Activated CD8-positive, alpha-beta T cell treated with anti-CD3 and anti-CD28 coated beads, Interleukin-2, amount 10 ng/mL, durations not matched to agents 7 days and 5 days (primary cell): ENCODE results near the gene CCHCR1. TPM values are rescaled to one million over a fixed set of nuclear protein-coding genes. Genes with fewer than 3 reads are reported as not detected.

Source experiments
- ATAC-seq: fragments of 150-1000 bp; cut with Tn5 transposase; one replicate; pipeline ENCODE4 v1.10.0; 2021; ENCODE audit warnings: moderate library complexity
- CTCF ChIA-PET: fragments of 350-600 bp; sonication (Branson Sonifier 250); formaldehyde crosslinking; loops from one replicate; lab custom pipeline; 2021; ENCODE audit warnings: antibody characterized with exemption; lab: Charles Lee
- POLR2A ChIA-PET: fragments of 350-600 bp; sonication (Branson Sonifier 250); formaldehyde crosslinking; loops from one replicate; lab custom pipeline; 2021; ENCODE audit warnings: antibody characterized with exemption; lab: Charles Lee
- DNase-seq: peaks from one replicate; pipeline ENCODE4 v3.0.0-alpha.2; 2020
- H3K27ac Mint-ChIP-seq: one replicate; pipeline ENCODE4 v1.8.0; 2021; ENCODE audit warnings: mild to moderate bottlenecking, mixed read lengths
- H3K27me3 Mint-ChIP-seq: one replicate; pipeline ENCODE4 v1.8.0; 2021; ENCODE audit warnings: low read depth, mixed read lengths
- H3K36me3 Mint-ChIP-seq: one replicate; pipeline ENCODE4 v1.8.0; 2021; ENCODE audit warnings: low read depth, mixed read lengths
- H3K4me1 Mint-ChIP-seq: one replicate; pipeline ENCODE4 v1.8.0; 2021; ENCODE audit warnings: low read depth, mixed read lengths
- H3K4me3 Mint-ChIP-seq: one replicate; pipeline ENCODE4 v1.8.0; 2021; ENCODE audit warnings: mild to moderate bottlenecking, mixed read lengths
- H3K9me3 Mint-ChIP-seq: one replicate; pipeline ENCODE4 v1.8.0; 2022; ENCODE audit warnings: mixed read lengths; ENCODE audit not compliant: insufficient read depth
- total RNA-seq, 2 experiments: library from RNA; stranded (reverse); gene quantifications; one replicate each; pipeline ENCODE4 v1.2.3, GENCODE V29; 2021

Gene CCHCR1
- total RNA-seq, 2 experiments from 2014 or later, result 36.5 to 41.9 TPM

DNA sequence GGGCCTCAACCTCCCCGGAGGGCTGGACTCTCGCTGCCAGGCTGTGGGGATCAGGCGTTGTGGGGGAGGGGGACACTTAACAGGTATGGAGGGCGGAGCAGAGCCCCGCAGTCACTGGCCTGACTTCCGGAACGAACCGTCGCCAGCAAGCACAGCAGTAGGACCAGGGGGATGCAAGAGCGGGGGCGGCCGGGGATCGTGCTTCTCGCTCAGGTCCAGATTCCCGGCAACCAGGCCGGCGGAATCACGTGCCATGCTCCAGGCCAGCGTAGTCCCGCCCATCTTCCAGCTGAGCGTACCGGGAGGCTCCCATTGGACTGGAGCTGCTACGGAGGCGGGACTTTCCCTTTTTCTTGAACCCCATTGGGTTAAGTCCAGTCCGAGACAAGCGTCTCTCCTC lies 22.9 kb upstream of the CCHCR1 start:
- CTCF ChIA-PET, result interaction anchor here (0.6 kb wide), 1 partner anchor 77 kb away, joined by 5 read pairs; no protein-coding TSS in a partner anchor
- Mint-ChIP-seq H3K4me1 (peaks cover 20% of the 10 kb centered on the region), H3K27ac (peak overlapping the region; percentile 70), H3K9me3 (no peaks in the 10 kb centered on the region), H3K27me3 (no peaks in the 10 kb centered on the region), H3K4me3 (peak overlapping the region; percentile 74), H3K36me3 (no peaks in the 10 kb centered on the region)
- POLR2A ChIA-PET, result no interaction called here
- DNase-seq, result peak; percentile 66
- ATAC-seq, result peak; percentile 89

DNA sequence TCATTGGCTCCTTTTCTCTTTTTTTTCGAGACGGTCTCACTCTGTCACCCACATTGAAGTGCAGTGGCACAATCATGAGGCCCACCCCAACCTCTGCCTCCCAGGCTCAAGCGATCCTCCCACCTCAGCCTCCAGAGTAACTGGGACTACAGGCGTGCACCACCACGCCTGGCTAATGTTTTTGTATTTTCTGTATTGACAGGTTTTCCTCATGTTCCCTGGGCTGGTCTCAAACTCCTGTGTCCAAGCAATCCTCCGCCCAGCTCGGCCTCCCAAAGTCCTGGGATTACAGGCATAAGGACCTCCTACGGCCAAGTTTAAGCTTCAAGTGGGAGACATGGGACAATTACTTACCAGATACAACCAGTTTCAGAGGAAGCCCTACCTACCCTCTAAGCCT lies 22.3 kb upstream of the CCHCR1 start:
- no peaks in the 10 kb centered on the region for H3K36me3 Mint-ChIP-seq
- H3K27me3 Mint-ChIP-seq, result no peaks in the 10 kb centered on the region
- DNase-seq (no peak), ATAC-seq (no peak)
- no peaks in the 10 kb centered on the region for H3K9me3 Mint-ChIP-seq
- H3K4me3 Mint-ChIP-seq, result peak overlapping the region; percentile 74
- ChIA-PET CTCF (no interaction called here), POLR2A (no interaction called here)
- no peak overlapping the region for H3K27ac Mint-ChIP-seq
- peaks cover 23% of the 10 kb centered on the region for H3K4me1 Mint-ChIP-seq

DNA sequence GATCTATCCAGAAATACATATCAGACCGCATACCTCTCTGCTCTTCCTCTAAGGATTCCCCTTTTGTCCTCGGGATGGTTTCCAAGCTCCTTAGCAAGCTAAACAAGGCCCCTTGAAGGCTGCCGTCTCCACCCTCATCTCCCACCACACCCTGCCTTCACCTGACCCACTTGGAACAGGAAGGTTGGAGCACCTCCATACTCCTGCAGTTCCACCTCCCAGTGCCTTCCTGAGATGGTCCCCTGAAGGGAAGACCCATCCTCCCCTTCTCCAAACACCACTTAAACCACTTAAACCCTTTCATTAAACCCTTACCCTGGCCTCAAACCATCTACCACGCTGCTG lies 21.4 kb upstream of the CCHCR1 start:
- no peak for ATAC-seq
- H3K36me3 Mint-ChIP-seq, result no peaks in the 10 kb centered on the region
- no peak for DNase-seq
- no peaks in the 10 kb centered on the region for H3K9me3 Mint-ChIP-seq
- H3K4me3 Mint-ChIP-seq, result no peak overlapping the region
- no peak overlapping the region for H3K27ac Mint-ChIP-seq
- H3K4me1 Mint-ChIP-seq, result peaks cover 23% of the 10 kb centered on the region
- CTCF ChIA-PET, result no interaction called here
- H3K27me3 Mint-ChIP-seq, result no peaks in the 10 kb centered on the region
- POLR2A ChIA-PET, result no interaction called here

DNA sequence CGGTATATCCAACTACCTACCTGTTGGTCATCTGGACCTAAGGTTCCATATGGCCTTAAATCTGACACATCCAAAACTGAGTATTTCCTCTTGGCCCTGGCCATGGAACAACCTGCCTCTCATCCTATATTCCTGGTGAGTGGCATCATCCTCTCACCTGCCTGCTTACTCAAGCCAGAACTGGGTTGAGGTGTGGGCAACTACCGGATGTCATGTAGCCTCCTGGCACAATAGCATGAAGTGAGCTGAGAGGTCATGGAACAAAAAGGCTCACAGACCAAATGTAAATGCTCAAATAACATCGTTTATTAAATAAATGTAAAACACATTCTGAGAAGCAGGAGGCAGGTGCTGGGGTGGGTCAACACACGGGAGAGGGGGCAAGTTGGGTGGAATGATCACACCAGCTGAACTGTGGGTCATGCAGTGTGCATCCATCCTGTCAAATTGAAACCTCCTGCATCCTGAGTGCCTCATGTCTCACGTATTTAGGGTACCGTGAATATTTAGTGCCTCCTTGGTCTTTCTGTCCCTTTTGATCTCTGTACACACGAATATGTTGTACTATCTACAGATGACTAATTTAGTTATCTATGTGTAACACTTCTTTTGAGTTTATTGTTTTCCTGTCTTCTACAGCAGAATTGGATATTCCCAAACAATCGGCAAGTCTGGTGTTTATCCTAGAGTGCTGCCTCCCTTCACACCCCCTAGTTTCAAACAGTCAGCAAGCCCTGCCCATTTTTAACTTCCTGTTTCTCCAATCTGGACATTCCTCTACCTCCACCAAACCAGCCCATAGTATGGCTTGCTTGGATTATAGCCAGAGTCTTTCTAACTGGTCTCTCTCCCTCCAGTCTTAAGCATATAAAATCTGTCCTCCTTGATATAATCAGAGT lies 20.8 kb upstream of the CCHCR1 start:
- POLR2A ChIA-PET, result interaction anchor here (0.8 kb wide), 1 partner anchor 18 kb away, joined by 3 read pairs; no protein-coding TSS in a partner anchor
- Mint-ChIP-seq H3K4me3 (no peak overlapping the region), H3K36me3 (no peaks in the 10 kb centered on the region), H3K27me3 (no peaks in the 10 kb centered on the region), H3K27ac (no peak overlapping the region), H3K9me3 (no peaks in the 10 kb centered on the region), H3K4me1 (peaks cover 23% of the 10 kb centered on the region)
- ATAC-seq (no peak), DNase-seq (no peak)
- CTCF ChIA-PET, result no interaction called here

DNA sequence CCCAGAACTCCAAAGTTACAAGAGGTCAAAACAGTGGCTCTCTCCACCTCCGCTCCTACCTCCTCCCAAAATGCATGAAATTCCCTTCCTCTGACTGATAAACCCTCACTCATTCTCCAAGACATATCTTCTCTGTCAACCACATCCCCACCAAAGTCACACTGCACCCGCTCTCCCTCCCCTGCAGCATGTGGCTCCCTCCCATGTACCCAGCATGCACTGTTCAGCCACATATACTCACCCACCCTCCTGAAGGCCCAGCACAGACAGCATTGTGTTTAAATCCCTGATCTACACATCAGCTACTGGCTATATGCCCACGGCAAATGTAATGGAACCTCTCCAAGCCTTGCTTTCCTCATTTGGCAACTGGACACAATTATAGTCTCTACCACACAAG lies 18.4 kb upstream of the CCHCR1 start:
- ChIA-PET CTCF (interaction anchor here (1.0 to 1.5 kb wide), 2 partner anchors 31 to 96 kb away, joined by 3 read pairs; no protein-coding TSS in a partner anchor), POLR2A (interaction anchor here (1.7 kb wide), 1 partner anchor 17 kb away, joined by 7 read pairs; the partner anchor contains the start of gene TCF19)
- no peaks in the 10 kb centered on the region for H3K9me3 Mint-ChIP-seq
- peak overlapping the region; percentile 44 for H3K27ac Mint-ChIP-seq
- ATAC-seq (peak; percentile 63), DNase-seq (peak; percentile 49)
- H3K4me1 Mint-ChIP-seq, result peaks cover 23% of the 10 kb centered on the region
- H3K36me3 Mint-ChIP-seq, result no peaks in the 10 kb centered on the region
- no peak overlapping the region for H3K4me3 Mint-ChIP-seq
- H3K27me3 Mint-ChIP-seq, result no peaks in the 10 kb centered on the region

DNA sequence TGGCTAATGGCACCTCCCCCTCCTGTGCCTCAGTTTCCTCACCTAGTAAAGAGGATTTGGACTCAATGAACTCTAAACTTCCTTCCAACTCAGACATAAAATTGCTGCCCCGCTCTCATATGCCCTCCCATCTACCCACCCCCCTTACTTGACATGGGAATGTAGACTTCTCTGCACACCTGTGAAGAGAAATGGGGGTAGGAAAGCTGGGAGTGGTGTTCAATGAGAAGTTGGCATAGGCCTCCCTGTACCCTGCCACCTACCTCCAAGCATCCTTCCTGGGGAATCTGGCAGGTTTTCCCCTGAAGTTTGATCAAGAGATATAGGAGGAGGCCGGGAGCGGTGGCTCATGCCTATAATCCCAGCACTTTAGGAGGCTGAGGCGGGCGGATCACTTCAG lies 16.8 kb upstream of the CCHCR1 start:
- ATAC-seq, result no peak
- CTCF ChIA-PET, result interaction anchor here (0.7 to 1.7 kb wide), 2 partner anchors 12 to 192 kb away, joined by 3 to 7 read pairs; no protein-coding TSS in a partner anchor
- no peak overlapping the region for H3K27ac Mint-ChIP-seq
- POLR2A ChIA-PET, result interaction anchor here (1.0 kb wide), 1 partner anchor 9 kb away, joined by 3 read pairs; no protein-coding TSS in a partner anchor
- H3K36me3 Mint-ChIP-seq, result no peaks in the 10 kb centered on the region
- H3K27me3 Mint-ChIP-seq, result no peaks in the 10 kb centered on the region
- no peak overlapping the region for H3K4me3 Mint-ChIP-seq
- peaks cover 23% of the 10 kb centered on the region for H3K4me1 Mint-ChIP-seq
- no peaks in the 10 kb centered on the region for H3K9me3 Mint-ChIP-seq
- DNase-seq, result no peak

DNA sequence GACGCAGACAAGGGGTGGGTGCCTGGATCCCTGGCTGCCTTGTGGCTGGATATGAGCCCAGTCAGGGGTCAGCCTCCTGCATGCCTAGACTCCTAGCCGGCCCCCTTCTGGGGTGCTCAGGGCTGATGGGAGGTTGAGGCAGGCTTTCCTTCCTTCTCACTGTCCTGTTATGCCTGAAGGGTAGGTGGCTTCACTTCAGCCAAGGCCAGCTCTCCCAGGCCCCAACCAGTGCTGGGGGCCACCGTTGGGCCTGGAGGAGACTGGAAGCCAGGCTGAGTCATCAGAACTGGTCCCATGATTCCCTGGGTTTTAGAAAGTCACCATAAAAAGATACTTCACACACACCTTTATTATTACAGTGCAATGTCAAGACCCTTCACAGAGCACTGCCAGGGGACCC lies 15.8 kb upstream of the CCHCR1 start:
- CTCF ChIA-PET, result no interaction called here
- Mint-ChIP-seq H3K9me3 (no peaks in the 10 kb centered on the region), H3K36me3 (no peaks in the 10 kb centered on the region), H3K27ac (no peak overlapping the region), H3K4me1 (peaks cover 14% of the 10 kb centered on the region), H3K27me3 (no peaks in the 10 kb centered on the region), H3K4me3 (no peak overlapping the region)
- DNase-seq (no peak), ATAC-seq (no peak)
- POLR2A ChIA-PET, result no interaction called here

DNA sequence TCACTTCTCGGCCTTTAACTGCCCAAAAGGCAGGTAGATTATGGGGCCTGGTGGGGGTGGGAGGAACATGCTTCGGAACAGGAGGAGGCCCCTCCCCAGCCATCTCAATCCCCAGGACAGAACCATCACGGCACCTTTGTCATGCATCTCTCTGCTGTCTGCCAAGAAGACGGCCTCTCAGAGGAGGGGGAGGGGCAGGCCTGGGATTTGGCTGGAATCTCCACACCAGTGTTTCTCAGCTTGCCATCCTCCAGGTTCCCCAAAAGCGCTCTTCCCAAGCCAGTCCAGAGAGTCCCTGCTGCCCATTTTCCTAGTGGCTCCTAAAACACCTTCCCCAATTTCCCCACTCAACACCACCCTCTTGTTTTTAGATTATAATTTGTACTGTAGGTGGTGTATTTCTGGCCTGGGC lies 15.4 kb upstream of the CCHCR1 start:
- DNase-seq (no peak), ATAC-seq (no peak)
- no peak overlapping the region for H3K4me3 Mint-ChIP-seq
- POLR2A ChIA-PET, result no interaction called here
- peaks cover 12% of the 10 kb centered on the region for H3K4me1 Mint-ChIP-seq
- CTCF ChIA-PET, result no interaction called here
- H3K9me3 Mint-ChIP-seq, result no peaks in the 10 kb centered on the region
- H3K36me3 Mint-ChIP-seq, result no peaks in the 10 kb centered on the region
- H3K27me3 Mint-ChIP-seq, result no peaks in the 10 kb centered on the region
- H3K27ac Mint-ChIP-seq, result no peak overlapping the region

DNA sequence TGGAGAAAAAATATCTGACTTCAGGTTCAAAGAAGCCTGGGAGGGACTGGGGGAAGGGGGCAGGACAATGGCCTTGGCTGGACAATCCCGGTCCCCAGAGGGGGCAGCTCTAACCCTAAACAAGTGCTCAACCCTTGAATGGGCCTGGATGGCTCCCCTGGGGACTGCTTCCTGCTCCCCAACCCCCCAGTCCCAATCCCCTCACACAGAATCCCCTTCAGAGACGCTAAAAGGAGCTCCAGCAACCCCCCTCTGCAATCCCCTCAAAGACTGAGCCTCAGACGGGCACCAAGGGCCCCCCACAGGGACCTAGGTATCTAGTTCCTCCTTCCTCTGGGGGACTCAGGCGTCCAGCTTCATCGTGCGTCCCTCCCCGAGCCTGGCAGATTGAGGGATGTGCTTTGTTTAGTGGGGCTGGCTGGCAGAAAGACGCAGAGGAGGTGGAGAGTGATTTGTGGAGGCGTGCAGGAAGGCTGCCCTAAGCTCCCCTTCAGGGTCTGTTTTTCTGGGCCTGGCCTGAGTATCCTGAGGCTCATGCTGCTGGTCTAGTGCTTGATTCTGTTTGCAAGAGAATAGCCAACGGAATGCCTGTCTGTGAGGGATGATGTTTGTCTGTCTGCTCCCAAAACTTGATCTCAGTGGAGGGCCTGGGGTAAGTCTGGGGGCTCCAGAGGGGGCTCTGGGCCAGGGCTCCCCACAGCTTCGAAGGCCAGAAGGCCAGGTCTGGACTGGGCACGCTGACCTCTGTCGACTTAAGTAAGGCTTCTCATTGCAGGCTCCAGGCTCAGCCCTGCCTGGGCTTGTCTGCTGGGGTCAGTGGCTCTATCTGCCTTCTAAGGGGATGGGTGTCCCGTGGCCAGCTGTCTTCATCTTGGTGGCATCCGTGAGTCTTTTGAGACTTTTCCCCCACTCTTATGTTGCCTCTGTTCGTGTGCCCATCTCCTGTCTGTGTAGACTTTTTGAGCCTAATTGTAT lies 14.6 kb upstream of the CCHCR1 start:
- no peak for ATAC-seq
- no peaks in the 10 kb centered on the region for H3K36me3 Mint-ChIP-seq
- ChIA-PET POLR2A (no interaction called here), CTCF (no interaction called here)
- H3K4me1 Mint-ChIP-seq, result peaks cover 12% of the 10 kb centered on the region
- DNase-seq, result no peak
- peak overlapping the region; percentile 37 for H3K27ac Mint-ChIP-seq
- H3K27me3 Mint-ChIP-seq, result no peaks in the 10 kb centered on the region
- no peaks in the 10 kb centered on the region for H3K9me3 Mint-ChIP-seq
- H3K4me3 Mint-ChIP-seq, result no peak overlapping the region

DNA sequence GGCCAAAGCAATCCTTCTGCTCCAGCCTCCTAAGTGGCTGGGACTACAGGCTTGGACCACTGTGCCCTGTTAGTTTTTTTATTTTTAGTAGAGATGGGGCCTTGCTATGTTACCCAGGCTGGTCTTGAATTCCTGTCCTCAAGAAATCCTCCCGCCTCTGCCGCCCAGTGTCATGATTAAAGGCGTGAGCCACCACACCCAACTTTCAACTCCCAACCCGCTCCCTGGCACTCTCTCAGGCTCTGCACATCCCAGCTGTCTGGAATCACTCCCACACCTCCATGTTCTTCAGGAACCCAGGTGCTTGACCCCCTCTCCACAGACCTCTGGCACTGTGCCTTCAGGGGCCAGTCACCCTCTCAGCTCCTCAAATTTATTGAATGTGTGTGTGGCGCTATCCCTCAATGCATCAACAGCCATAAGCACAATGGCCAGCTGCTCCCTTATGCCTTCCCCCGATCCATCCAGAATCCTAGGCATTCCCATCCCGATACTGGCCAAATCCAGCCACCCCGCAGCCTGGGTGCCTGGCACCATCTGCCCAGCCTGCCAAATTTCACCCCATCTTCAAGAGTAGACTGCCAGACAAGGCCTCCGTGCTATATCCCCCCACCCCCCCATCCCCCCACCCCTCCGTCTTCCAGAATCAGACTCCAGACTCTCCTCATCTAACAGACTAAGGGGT lies 13.5 kb upstream of the CCHCR1 start:
- POLR2A ChIA-PET, result no interaction called here
- Mint-ChIP-seq H3K36me3 (peaks cover 3% of the 10 kb centered on the region), H3K4me3 (no peak overlapping the region)

DNA sequence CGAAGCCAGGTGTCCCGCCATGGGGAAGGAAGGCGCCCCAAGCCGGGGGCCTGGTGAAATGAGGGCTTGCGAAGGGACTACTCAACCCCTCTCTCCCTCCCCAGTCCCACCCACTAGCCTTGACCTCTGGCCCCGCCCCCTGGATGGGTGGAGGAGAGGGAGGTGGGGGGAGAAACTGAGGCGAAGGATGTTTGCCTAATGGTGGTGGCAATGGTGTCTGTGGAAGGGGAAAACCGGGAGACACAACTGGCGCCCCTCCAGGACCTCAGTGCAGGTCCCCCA lies 12.9 kb upstream of the CCHCR1 start, which contains the start of gene POU5F1:
TSS of gene POU5F1 (minus strand) at position 83 of the 282 bp plus-strand sequence. CDS start at position 21, 62 bp downstream.
- H3K4me1 Mint-ChIP-seq, result peaks cover 4% of the 10 kb centered on the region
- DNase-seq (no peak), ATAC-seq (no peak)
- ChIA-PET POLR2A (no interaction called here), CTCF (no interaction called here)
- H3K4me3 Mint-ChIP-seq, result no peak within 1 kb of the TSS
- H3K36me3 Mint-ChIP-seq, result peaks cover 5% of the 10 kb centered on the region
- no peak within 1 kb of the TSS for H3K27ac Mint-ChIP-seq
- H3K27me3 Mint-ChIP-seq, result no peaks in the 10 kb centered on the region
- no peaks in the 10 kb centered on the region for H3K9me3 Mint-ChIP-seq

More for the DNA sequence above, 13.5 kb upstream of the CCHCR1 start:
- ATAC-seq (no peak), DNase-seq (no peak)
- Mint-ChIP-seq H3K27me3 (no peaks in the 10 kb centered on the region), H3K4me1 (peaks cover 10% of the 10 kb centered on the region), H3K9me3 (no peaks in the 10 kb centered on the region), H3K27ac (no peak overlapping the region)
- CTCF ChIA-PET, result no interaction called here
